Activated effector memory CD4-positive, alpha-beta T cell treated with Interleukin-2 at 50 U/mL for 16 hours (primary cell): ENCODE results near the gene DOCK10.
A peak's percentile ranks its signal among the peaks of the same experiment; 100 is the strongest.

Source experiments
- DNase-seq: peaks from one replicate; pipeline ENCODE4 v3.0.0-alpha.2; 2020

The DOCK10 gene

DNA sequence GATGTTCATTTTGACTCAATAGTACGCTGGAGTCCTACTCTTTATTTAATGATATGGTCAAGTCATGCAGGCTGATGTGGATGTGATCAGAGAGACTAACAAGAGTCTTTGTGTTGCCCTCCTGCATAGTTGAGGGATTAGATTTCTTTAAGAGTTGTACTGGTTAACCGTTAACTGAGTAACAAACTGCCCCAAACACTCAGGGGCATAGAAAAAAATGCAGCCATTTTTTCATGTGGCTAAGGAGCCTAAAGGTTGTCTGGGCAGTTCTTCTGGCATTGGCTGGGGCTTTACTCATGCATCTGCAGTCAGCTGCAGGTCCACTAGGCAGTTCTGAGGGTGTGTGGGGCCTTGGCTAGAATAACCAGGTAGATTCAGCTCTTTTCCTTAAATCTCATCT lies 32.5 kb downstream of the DOCK10 start:
- no peak for DNase-seq

DNA sequence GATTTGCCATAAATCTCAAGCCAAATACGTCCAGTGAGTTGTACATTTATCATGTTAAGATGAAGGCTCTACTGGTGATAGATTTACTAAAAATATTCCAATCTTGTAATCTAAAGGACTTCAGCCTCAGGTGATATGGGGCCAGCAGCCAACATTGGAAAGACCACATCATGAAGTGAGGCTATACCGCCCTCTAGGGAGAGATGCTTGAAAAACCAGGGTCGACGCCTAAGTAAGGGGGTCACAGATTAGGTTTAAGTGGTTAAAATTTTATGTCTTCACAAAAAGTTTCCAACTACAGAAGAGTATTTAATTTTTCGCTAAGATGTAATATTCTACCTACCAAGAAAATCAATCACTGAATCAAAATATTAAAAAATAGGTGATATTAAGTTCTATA lies 33.3 kb downstream of the DOCK10 start:
- no peak for DNase-seq

DNA sequence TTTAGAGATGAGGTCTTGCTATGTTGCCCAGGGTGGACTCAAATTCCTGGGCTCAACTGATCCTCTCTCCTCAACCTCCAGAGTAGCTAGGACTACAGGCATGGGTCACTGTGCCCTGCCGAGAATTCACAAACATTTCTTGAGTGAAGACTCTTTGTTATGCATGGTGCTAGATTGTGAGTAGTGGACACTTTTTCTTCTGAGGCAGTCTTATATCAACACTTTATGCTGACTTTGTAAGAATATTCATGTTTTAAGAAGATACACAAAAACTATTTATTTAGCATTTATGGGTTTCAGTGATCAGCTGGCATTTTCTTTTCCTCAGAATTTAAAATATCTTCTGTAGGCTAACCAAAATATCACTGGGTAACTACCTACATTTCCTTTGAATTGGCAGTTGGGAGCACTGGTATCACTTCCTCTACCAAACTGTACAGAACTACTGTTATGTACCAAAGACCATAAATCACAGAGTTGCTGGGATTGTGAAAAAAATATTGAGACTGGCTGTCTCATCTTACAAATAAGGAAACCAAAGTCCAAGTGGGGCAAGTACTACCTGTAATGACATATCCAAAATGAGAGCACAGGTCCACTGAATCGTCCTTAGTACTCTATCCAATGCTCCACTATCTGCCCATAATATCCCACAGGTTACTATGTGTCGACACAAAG lies 34.0 kb downstream of the DOCK10 start:
- no peak for DNase-seq

DNA sequence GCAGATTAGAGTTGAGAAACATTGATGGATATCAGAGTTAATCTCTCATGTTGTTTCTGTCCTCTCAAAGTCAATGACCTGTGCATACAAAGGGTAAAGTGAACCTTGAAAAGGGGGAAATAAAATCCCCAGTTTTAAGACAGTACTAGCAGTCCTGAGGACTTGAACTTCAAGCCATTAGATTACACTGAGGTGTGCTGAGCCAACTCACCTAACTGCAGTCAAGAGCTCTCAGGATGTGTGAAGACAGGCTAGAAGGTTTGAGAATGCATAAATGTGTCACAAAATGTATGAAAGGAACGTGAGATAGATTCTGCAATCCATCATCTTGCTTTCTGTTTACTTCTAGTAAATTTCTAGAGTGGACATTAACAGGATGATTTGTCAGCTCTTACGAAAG lies 35.5 kb downstream of the DOCK10 start:
- no peak for DNase-seq

DNA sequence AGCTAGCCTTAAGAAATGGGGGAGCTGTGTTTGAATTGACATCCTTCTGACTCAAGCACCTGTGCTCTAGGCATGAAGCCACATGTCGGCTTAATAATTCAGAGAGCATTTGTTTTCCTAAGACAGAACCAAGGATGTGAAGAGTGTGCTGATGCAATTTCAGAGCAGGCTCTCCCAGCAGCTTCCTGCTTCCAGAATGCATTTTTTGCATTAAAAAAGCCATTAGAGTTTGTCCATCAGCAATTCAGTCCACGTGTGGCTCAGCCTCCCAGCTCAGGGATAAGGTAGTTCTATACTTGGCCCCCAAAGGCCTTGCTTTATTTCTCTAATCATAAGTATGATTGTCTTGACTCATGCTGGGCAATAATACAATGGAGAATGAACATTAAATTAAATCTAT lies 37.7 kb downstream of the DOCK10 start:
- DNase-seq, result no peak

DNA sequence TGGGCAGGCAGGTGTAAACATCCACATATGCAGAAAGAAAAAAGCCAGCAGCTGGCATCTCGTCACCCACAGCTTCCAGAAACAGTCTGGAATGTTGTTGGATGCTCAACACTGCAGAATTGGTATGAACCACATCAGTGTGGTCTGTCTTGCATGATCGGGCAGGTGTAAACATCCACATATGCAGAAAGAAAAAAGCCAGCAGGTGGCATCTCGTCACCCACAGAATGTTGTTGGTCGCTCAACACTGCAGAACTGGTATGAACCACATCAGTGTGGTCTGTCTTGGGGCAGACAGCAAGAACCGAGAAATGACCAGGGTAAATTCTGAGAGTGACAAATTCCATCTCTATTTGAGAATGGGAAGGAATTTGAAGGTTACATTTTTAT lies 39.6 kb downstream of the DOCK10 start:
- DNase-seq, result peak; percentile 14

DNA sequence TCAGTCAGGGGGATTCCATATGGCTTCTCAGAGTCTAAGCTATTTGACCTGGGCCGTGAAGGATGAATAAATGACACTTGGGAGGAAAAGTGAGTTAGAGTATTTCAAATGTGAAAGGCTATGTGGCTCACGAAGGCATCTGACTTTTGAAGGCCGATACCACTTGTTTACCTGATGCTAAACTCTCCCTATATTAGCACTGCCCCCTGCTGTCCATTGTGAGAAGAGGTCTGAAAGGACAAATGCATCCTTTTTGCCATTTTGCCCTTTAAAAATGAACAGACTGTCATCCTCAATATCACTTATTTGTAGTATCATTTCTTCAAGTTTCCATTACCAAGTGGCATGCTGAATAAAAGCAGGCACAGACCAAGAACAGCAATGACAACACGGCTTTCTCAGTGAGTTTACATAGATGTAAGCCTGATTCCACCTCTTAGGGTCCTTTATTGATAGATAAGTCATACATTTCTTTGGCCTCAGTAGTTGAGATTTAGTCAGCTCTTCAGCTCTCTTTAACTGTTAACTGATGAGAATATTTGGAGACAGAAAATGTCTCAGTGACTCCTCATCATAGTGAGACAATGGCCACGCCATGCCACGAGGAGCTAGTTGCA lies 40.1 kb downstream of the DOCK10 start:
- no peak for DNase-seq

DNA sequence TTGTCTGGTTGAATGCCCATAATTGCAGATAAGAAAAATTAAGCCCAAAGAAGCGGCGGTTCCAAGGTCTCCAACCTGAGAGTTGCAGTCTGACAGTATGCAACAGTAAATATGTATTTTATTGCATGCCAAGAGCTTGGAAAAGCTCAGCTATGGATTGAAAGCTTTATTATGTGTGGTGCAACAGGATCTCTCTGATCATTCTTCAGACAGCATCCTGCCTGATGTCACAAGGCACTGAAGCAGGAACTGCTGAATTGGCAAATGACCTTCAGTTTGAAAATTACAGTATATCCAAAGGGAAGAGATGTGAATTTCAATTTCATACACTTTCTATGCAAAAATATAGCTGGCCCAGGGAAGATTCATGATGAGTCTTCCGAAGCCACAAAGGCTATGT lies 42.5 kb downstream of the DOCK10 start:
- DNase-seq, result no peak

DNA sequence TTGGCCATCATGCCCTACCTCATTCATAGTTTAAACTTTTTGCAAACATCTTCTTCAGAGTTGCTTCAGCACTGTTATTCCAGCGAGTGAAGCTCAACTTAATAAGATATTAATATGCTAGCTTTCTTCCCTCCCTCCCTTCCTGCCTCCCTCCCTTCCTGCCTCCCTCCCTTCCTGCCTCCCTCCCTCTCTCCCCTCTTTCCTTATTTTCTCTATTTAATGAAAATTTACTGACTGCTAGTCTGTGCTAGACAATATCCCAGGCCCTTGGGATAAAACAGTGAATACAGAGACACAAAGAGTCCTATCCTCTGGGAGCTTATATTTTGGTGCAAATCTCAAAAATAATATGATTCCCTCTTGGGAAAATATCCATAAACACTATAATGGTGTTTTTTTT lies 42.9 kb downstream of the DOCK10 start:
- no peak for DNase-seq

DNA sequence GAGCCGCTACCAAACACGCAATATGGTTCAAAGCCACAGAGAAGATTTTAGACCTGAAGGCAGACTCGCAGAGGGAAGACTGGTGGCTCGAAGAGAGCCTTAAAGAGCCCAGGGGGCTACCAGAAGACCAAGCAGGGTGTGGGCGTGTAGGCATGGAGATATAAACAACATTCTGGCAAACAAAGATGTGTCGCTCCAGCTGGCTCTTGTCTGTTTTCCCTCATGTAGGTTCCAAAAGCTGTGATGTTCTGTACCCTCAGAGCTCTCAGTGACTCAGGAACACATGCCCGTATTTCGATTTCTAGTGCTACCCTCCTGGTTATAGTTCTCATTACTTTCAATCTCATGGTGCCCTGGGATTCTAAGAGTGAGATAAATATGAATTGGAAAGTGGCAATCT lies 44.5 kb downstream of the DOCK10 start:
- DNase-seq, result no peak

DNA sequence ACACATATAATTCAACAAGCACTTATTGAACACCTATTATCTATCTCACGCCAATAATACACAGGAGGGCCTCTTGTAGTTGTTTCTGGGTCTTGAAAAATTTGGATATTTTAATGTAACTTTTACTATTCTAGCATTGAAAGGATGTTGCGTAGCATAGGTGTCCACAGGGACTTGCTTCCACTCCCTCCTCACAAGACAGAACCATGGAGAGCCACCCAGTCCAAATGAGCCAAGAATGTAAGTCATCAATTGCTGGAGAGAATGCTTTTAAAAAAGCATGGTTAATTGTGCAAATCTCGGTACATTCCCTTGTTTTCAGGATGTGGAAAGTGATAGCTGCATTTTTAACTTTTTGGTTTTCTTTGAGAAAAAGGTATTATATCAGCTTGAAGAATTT lies 46.8 kb downstream of the DOCK10 start:
- no peak for DNase-seq

DNA sequence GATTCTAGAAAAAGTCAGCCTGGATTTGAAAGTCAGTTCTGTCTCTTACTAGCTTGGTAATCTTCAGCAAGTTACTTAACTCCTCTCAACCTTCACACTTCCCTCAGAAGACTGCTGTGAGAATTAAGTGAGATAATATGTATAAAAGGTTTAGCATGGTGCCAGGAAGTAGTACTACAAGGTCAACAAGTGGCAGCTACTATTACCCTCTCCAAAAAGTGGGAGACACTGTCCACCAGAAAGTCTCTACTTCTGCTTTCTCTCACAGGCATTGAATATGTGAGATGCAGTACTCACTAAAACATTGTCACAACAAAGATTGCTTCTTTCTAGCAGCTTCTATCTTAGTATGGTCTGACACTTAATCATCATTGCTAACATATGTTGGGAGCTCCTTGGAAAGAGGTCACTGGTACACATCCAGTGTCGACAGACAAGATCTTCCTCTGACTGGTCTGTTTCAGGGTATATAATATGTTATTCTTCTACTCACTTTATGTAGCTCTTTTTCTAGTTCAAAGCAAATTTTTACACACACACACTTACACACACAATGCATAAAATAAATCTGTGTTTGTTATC lies 47.9 kb downstream of the DOCK10 start:
- DNase-seq, result no peak

DNA sequence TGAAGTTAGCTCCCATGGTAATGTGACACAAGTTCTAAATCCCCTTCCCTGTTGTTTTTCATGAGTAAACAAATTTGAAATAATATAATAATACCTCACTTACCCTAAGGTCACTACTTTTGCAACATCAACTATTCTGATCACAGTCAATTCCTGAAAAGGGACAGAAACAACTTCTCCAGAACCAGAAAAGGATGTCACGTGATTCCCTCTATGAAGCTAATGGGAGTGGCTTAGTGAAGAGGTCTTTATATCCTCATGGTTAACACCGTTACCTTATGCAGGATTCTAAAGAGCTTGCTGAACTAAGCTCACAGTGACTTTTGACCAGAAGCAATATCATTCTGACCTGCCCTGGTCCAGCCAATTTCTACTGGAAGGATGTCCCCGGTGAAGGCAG lies 51.6 kb downstream of the DOCK10 start:
- DNase-seq, result no peak

DNA sequence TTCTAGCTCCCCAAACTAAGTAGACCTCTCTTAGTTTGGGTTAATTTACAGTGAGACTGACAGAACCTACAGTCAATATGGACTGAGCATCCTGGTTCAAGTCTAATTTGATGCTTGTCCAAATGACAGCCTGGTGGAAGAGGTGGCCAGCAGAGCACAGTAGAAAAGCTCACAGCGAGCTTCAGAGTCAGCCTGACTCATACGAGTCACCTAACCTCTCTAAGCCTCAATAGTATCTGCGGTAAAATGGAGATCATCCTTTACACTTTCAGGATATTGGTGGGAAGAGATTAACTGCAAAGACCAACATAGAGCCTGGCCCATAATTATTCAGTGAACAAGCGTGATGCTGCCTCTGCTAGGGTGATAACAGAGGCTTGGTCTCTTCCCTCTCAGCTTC lies 54.5 kb downstream of the DOCK10 start:
- DNase-seq, result no peak

DNA sequence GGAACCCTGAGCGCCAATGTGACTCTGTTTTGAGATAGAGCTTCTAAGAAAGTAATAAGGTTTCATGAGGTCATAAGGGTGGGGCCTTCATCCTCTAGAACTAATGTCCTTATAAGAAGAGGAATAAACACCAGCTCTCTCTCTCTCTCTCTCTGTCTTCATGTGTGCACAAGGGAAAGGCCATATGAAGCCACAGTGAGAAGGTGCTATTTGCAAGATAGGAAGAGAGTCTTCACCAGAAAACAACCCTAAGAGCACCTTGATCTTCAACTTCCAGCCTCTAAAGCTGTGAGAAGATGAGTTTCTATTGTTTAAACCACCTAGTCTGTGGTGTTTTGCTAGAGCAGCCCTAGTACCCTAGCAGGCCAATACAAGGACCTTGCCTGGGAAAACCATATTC lies 55.8 kb downstream of the DOCK10 start:
- no peak for DNase-seq

DNA sequence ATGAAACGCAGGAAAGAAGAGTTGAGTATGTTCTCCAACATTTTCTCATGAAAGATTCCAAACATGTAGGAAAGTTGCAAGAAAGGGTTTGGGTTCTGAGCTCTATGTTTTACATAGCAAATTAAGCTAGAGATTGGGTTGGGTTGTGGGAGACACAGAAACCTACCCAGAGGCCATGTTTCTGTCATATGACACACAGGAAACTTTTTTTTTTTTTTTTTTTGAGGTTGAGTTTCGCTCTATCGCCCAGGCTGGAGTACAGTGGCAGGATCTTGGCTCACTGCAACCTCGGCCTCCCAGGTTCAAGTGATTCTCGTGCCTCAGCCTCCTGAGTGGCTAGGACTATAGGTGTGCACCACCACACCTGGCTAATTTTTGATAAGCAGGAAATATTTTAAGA lies 57.6 kb downstream of the DOCK10 start:
- no peak for DNase-seq

DNA sequence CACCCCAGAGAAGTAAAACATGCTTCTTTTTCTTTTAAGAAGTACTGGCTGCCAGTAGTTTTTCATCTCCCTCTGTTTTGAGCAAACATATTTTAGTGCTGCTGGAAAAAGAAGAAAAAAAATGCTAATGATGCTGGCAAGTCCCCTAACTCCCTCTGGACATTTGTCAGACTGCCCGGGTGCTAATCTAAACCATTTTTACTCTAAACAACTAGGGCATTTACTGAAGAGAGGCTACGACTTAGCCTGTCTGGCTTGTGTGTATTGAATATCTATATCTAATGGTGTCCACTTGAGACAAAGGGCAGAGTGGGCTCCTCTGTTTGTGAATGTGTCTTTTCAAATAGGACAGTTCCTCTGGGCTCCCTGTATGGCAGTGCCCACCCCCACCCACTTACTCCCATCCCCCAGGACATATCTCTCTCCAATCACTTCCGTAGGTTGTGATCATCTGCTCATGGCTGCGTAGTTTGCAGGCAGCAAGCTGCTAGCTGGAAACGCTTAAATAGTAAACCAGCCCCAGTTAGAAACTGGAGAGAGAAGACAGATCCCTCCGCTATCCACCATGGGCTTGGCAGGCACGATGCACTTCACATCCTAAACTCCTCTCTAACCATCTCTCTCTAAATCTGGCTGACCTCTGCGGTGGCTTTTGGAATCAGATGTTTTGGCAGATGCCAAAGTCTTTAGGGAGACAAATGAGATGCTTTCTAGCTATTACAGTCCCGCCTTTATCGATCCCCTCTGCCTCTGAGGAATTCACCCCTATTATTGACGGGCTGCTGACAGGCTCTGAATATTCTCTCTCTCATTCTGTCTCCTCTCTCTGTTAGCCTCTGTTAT lies 58.3 kb downstream of the DOCK10 start:
- no peak for DNase-seq

DNA sequence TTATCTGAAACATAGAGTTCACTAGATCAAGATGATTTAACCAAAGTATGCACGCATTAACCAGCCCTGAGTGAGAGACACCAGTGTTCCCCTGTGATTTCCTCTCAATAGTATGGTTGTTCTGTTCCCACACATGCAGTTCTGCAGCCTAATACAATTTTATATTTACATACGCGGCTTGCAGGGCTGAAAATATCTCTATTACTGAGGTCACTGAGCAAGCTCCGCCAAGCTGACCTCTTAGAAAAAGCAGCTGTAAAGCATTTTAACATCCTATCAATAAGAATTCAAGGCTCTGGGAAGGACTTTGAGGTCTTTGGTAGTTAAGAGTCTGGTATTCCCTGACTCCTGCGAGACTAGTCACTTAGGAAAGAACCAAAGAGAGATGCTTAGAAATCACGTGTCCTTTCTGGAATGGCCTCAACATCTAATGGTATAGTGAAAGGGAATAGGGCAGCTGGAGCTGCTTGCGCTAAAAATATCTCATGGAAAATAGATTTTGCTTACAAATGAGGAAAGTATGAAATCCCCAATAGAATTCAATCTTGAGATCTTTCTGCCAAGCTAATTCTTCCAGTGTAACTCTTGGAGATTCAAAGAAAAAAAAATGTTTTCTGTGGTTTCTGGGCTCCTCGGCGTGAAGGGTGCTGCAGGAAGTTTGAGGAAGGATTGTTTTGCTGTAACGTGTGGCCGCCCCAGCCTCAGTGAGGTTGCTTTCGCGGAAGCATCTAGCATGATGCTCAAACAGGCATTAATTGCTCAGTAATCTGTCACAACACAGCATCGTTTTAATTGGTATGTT lies 59.2 kb downstream of the DOCK10 start:
- DNase-seq, result peak; percentile 18

DNA sequence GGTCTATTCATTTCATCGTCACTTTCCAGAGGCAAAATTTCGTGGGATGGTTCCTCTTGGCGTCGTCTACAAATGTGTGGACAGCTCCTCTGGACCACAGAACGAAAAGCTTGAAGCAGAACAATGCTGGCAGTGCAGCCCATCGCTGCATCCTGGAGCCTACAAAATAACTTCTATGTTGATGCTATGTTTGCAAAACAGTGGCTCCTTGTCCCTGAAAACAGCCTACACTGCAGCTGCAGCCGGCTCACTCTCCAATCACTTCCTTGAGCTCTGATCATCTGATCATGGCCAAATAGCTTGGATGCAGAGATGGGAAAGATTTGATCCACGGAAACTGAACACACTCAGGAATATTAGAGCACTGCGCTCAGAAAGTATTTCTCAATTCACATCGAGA lies 60.0 kb downstream of the DOCK10 start:
- no peak for DNase-seq

DNA sequence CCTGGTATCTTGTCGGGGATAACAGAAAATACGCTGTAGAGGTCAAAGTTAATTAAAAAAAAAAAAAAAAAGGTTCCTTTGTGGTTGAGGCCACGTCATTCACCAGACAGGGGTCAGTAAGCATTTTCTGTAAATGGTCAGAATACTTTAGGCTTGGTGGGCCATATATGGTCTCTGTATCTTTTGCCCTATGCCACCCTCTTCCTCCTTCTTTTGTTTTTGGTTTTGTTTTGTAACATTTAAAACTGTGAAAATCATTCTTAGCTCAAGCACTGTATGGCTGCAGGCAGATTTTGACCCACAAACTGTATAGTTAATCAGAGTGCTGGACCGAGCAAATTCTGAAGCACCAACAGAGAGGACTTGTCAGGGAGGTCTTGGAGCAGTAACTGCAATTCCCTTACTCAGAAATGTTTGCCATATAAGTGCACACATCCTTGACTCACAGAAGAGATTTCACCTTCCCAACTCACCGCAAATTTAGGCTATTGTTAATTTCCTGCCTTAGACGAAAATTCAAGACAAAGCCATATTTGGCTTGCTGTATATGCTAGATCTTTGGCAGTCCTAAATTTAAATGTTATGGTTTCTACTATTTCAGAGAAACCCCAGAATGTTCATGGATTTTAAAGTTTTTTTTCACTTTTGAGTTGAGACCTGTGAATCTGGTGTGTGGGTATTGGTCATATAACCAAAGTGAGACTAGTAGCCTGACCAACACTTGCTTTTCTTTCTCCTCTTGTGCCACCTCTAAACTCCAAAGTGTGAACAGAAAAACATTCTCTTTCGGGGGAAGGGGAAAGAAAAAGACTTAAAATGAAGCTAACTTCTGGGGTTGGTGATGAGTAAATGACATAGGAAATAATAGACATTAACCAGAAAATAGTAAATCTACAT lies 65.4 kb downstream of the DOCK10 start:
- DNase-seq, result no peak

DNA sequence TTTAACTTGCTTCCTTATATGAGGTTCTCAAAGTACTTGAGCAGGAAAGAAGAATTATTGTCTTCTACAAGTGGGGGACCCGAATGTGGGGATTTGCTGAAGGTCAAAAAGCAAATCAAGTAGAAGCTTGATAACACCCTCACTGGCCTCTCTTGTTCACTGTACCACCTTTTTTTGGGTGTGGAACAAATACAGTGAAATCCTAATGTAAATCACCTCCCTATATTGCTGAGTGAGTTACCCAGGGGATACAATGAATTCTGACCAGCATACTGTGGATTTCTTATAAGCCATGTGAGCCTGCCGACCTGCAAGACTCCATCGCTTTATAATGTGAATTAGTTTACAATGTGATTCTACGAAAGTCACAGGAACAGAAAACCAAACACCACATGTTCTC lies 66.5 kb downstream of the DOCK10 start:
- DNase-seq, result no peak
